Osteocyte (in vitro differentiated cells): ENCODE data around the gene GMDS. TPM values are rescaled to one million over a fixed set of nuclear protein-coding genes. Genes with fewer than 3 reads are reported as not detected.

Experiments
- DNase-seq: peaks from one replicate; pipeline ENCODE4 v3.0.0; 2021; ENCODE audit warnings: mixed read lengths; ENCODE audit not compliant: unreplicated experiment; ENCODE audit errors: extremely low spot score
- H3K27ac Mint-ChIP-seq: one replicate; pipeline ENCODE4 v1.8.0; 2021; ENCODE audit warnings: mild to moderate bottlenecking, mixed read lengths; ENCODE audit not compliant: unreplicated experiment
- H3K27me3 Mint-ChIP-seq: one replicate; pipeline ENCODE4 v1.8.0; 2021; ENCODE audit warnings: mixed read lengths; ENCODE audit not compliant: unreplicated experiment
- H3K36me3 Mint-ChIP-seq: one replicate; pipeline ENCODE4 v1.8.0; 2021; ENCODE audit warnings: mixed read lengths; ENCODE audit not compliant: unreplicated experiment
- H3K4me1 Mint-ChIP-seq: one replicate; pipeline ENCODE4 v1.8.0; 2021; ENCODE audit warnings: mixed read lengths; ENCODE audit not compliant: unreplicated experiment
- H3K4me3 Mint-ChIP-seq: one replicate; pipeline ENCODE4 v1.8.0; 2021; ENCODE audit warnings: mild to moderate bottlenecking, moderate library complexity, mixed read lengths; ENCODE audit not compliant: unreplicated experiment
- H3K9me3 Mint-ChIP-seq: one replicate; pipeline ENCODE4 v1.8.0; 2021; ENCODE audit warnings: mixed read lengths; ENCODE audit not compliant: unreplicated experiment
- CTCF ChIP-seq: fragments of 200-600 bp; sonication (generic); IDR thresholded peaks from 2 replicates; pipeline ENCODE4 v1.5.0; 2021; ENCODE audit warnings: antibody characterized with exemption, mild to moderate bottlenecking, moderate library complexity
- total RNA-seq: library from RNA; stranded (reverse); gene quantifications from 2 replicates; pipeline ENCODE4 v1.2.1, GENCODE V29; 2021

The GMDS gene
- total RNA-seq, 1 donor from 2014 or later, result 30.7 TPM

GRCh38 chr6:1712451-1712850, 533.0 kb downstream of the GMDS start:
- Mint-ChIP-seq H3K9me3 (no peaks in the 10 kb centered on the region), H3K27ac (no peak overlapping the region), H3K27me3 (no peaks in the 10 kb centered on the region), H3K4me1 (no peaks in the 10 kb centered on the region), H3K36me3 (no peaks in the 10 kb centered on the region), H3K4me3 (no peak overlapping the region)
- TF ChIP-seq CTCF, result no peak
- DNase-seq, result no peak

DNA sequence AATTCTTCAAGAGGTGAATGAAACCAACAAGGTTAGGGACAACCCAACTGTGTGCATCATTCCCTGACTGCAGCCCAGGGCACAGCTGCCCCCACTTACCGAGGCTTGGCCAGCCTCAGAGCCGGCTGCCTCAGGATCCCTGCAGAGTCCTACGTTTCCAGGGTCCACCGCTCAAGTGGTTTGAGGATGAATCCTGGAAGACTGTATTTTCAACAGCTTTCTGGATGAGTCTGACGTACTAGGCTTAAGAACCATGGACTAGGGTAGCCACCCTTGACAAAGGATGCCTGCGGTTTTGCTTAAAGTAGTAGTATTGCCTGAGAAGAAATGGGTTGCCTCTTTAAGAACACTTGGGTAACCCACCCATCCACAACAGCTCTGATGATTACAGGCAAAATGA, 534.3 kb downstream of the GMDS start:
- no peak overlapping the region for H3K4me3 Mint-ChIP-seq
- no peaks in the 10 kb centered on the region for H3K9me3 Mint-ChIP-seq
- H3K36me3 Mint-ChIP-seq, result no peaks in the 10 kb centered on the region
- H3K27ac Mint-ChIP-seq, result no peak overlapping the region
- H3K27me3 Mint-ChIP-seq, result no peaks in the 10 kb centered on the region
- DNase-seq, result peak; percentile 59
- no peak for TF ChIP-seq CTCF
- no peaks in the 10 kb centered on the region for H3K4me1 Mint-ChIP-seq

DNA sequence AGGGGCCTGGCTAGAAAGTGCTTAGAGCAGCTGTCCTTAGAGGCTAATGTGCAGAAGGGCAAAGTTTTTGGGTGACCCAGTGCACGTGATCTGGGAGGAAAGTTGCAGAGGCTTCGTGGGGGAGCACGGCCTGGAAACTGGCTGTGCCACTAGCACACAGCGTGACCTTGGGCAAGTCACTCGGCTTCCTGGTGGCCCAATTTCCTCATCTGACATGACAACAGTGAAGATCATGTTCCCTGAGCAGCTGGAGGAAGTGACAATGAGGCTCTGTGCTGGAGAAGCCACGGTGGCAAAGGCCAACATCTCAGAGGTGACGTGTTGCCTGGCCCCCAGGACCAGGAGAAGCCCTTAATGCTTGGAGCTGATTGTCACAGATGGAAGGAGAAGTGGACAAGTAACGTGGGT, 536.2 kb downstream of the GMDS start:
- Mint-ChIP-seq H3K36me3 (no peaks in the 10 kb centered on the region), H3K9me3 (no peaks in the 10 kb centered on the region), H3K4me3 (no peak overlapping the region), H3K27me3 (no peaks in the 10 kb centered on the region), H3K27ac (no peak overlapping the region), H3K4me1 (no peaks in the 10 kb centered on the region)
- TF ChIP-seq CTCF, result no peak
- peak; percentile 76 for DNase-seq

DNA sequence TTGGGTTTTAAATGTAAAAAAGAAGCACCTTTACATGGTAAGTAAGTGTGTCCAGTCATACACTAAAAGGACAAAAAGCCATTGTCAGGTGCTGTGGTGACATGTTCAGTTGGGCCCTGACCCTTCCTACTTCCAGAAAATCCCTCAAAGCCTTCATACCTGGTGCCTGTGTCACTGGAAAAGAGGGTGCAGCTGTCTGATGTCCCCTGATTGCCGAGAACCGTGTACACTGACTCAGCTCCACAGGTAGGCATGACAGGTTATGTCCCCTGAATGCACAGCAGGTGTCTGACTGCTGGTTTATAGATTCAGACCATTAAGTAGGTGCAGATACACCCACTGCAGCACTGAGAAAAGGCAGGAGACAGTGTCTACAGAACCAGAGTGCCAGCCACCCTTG, 536.6 kb downstream of the GMDS start:
- DNase-seq, result no peak
- no peak for TF ChIP-seq CTCF
- H3K27ac Mint-ChIP-seq, result no peak overlapping the region
- H3K27me3 Mint-ChIP-seq, result no peaks in the 10 kb centered on the region
- no peak overlapping the region for H3K4me3 Mint-ChIP-seq
- H3K4me1 Mint-ChIP-seq, result peaks cover 1% of the 10 kb centered on the region
- H3K9me3 Mint-ChIP-seq, result no peaks in the 10 kb centered on the region
- H3K36me3 Mint-ChIP-seq, result no peaks in the 10 kb centered on the region

GRCh38 chr6:1708122-1708521, 537.3 kb downstream of the GMDS start:
- H3K27me3 Mint-ChIP-seq, result no peaks in the 10 kb centered on the region
- TF ChIP-seq CTCF, result no peak
- H3K9me3 Mint-ChIP-seq, result no peaks in the 10 kb centered on the region
- DNase-seq, result peak; percentile 68
- H3K4me1 Mint-ChIP-seq, result peaks cover 7% of the 10 kb centered on the region
- no peak overlapping the region for H3K4me3 Mint-ChIP-seq
- no peaks in the 10 kb centered on the region for H3K36me3 Mint-ChIP-seq
- no peak overlapping the region for H3K27ac Mint-ChIP-seq
